Germinal center (tissue), 1 donor: ENCODE results near the gene ADIPOQ.
"Not testable (repeated sequence)": the region's sequence is repeated elsewhere in the genome, so short reads cannot be mapped to it uniquely, and the experiment has no call there.

Experiments used
- DNase-seq: peaks from one replicate; pipeline ENCODE4 v3.0.0; 2012; ENCODE audit warnings: mixed read lengths, low spot score

The ADIPOQ gene

GRCh38 chr3:186903676-186904075 is 61.2 kb downstream of the ADIPOQ start:
- not testable (repeated sequence) for DNase-seq

GRCh38 chr3:186907075-186907474 is 64.6 kb downstream of the ADIPOQ start:
- DNase-seq = not testable (repeated sequence)
